ENCODE data around the gene HMCN2. TPM values are rescaled to one million over a fixed set of nuclear protein-coding genes. Genes with fewer than 3 reads are reported as not detected.

Gene HMCN2
- total and polyA plus RNA-seq, 2 donors (not counting 3 experiments of a cell fraction or from before 2014, with no cell fraction given) = 0.04 to 0.24 TPM

- H3K4me1 ChIP-seq (ENCODE audit: control insufficient read depth, extremely low read depth, insufficient read depth, low read length) = no peaks in the 10 kb centered on the region
- H3K27ac ChIP-seq (ENCODE audit: insufficient read depth, low read depth, low read length) = no peak overlapping the region
- peak overlapping the region; percentile 17 for H2AFZ ChIP-seq (ENCODE audit: low read depth, low read length)
- dilution Hi-C loops (cut with MboI; ENCODE audit: extremely low pct_ligation_motif_present, low sequenced_read_pairs) (no loop called here), intact Hi-C loops (cut with micrococcal nuclease) (loop anchor here (2.0 kb wide), 1 partner anchor 100 kb away; no protein-coding TSS in a partner anchor)
- peak; percentile 78 to 80 for TF ChIP-seq CTCF (IDR thresholded peaks at IDR 0.05; ENCODE audit: extremely low read depth in 1 of 2, insufficient read depth in 1 of 2, low read depth in 1 of 2, low read length in 2 of 2)
- TF ChIP-seq FOS (IDR thresholded peaks at IDR 0.05; ENCODE audit: borderline replicate concordance, insufficient read depth, low read length) = no peak
- POLR2A ChIA-PET = no interaction called here
- no TSS peak for BruUV-seq (replicated peaks)
- no peaks in the 10 kb centered on the region for H3K79me2 ChIP-seq (ENCODE audit: control insufficient read depth, insufficient read depth, low read length)
- no peaks in the 10 kb centered on the region for H4K20me1 ChIP-seq (replicated peaks; ENCODE audit: control insufficient read depth, extremely low read depth, insufficient read depth, low read length)
- no peaks in the 10 kb centered on the region for H3K9me3 ChIP-seq (replicated peaks; ENCODE audit: control insufficient read depth, insufficient read depth, low read length)
- no peaks in the 10 kb centered on the region for H3K36me3 ChIP-seq (ENCODE audit: control insufficient read depth in 2 of 2, extremely low read depth in 1 of 2, insufficient read depth in 2 of 2, low read length in 2 of 2)
- no peaks in the 10 kb centered on the region for H3K27me3 ChIP-seq (ENCODE audit: control insufficient read depth in 2 of 2, insufficient read depth in 2 of 2, low read length in 2 of 2)
- H3K4me3 ChIP-seq (replicated peaks in 1 of 3; ENCODE audit: insufficient read depth in 1 of 3, low read depth in 1 of 3, low read length in 3 of 3) = no peak overlapping the region
- H3K9ac ChIP-seq (replicated peaks; ENCODE audit: extremely low read depth, insufficient read depth, low read length) = no peak overlapping the region
- DNase-seq (ENCODE audit: low read depth, low spot score) = peak; percentile 35
- CTCF ChIA-PET = interaction anchor here (0.9 to 3.2 kb wide), 5 partner anchors 8 to 118 kb away, joined by 3 to 11 read pairs (median 7); partner anchors contain the start of gene HMCN2
- peak; percentile 87 for FAIRE-seq
- no peak overlapping the region for H3K4me2 ChIP-seq (ENCODE audit: insufficient read depth, low read length)
- H3K9me1 ChIP-seq (replicated peaks; ENCODE audit: control insufficient read depth, extremely low read depth, insufficient read depth, low read length) = no peaks in the 10 kb centered on the region
Observed at GRCh38 chr9:130243015-130243881, 22.3 kb upstream of the HMCN2 start.

- dilution Hi-C loops (cut with MboI; ENCODE audit: extremely low pct_ligation_motif_present, low sequenced_read_pairs) = no loop called here
- no peak for FAIRE-seq
- Histone ChIP-seq H3K9ac (replicated peaks; ENCODE audit: extremely low read depth, insufficient read depth, low read length) (no peak overlapping the region), H3K4me1 (ENCODE audit: control insufficient read depth, extremely low read depth, insufficient read depth, low read length) (no peaks in the 10 kb centered on the region), H3K4me2 (ENCODE audit: insufficient read depth, low read length) (no peak overlapping the region), H3K4me3 (replicated peaks in 1 of 3; ENCODE audit: insufficient read depth in 1 of 3, low read depth in 1 of 3, low read length in 3 of 3) (no peak overlapping the region), H3K9me1 (replicated peaks; ENCODE audit: control insufficient read depth, extremely low read depth, insufficient read depth, low read length) (no peaks in the 10 kb centered on the region), H3K9me3 (replicated peaks; ENCODE audit: control insufficient read depth, insufficient read depth, low read length) (no peaks in the 10 kb centered on the region), H3K27me3 (ENCODE audit: control insufficient read depth in 2 of 2, insufficient read depth in 2 of 2, low read length in 2 of 2) (no peaks in the 10 kb centered on the region), H2AFZ (ENCODE audit: low read depth, low read length) (no peak overlapping the region), H3K36me3 (ENCODE audit: control insufficient read depth in 2 of 2, extremely low read depth in 1 of 2, insufficient read depth in 2 of 2, low read length in 2 of 2) (no peaks in the 10 kb centered on the region), H3K27ac (ENCODE audit: insufficient read depth, low read depth, low read length) (no peak overlapping the region), H4K20me1 (replicated peaks; ENCODE audit: control insufficient read depth, extremely low read depth, insufficient read depth, low read length) (no peaks in the 10 kb centered on the region), H3K79me2 (ENCODE audit: control insufficient read depth, insufficient read depth, low read length) (no peaks in the 10 kb centered on the region)
- intact Hi-C loops (cut with micrococcal nuclease) = loop anchor here (2.0 kb wide), 1 partner anchor 99 kb away; no protein-coding TSS in a partner anchor
- ChIA-PET CTCF (interaction anchor here (0.9 to 3.2 kb wide), 4 partner anchors 8 to 21 kb away, joined by 4 to 11 read pairs (median 7); partner anchors contain the start of gene HMCN2), POLR2A (no interaction called here)
- no peak for TF ChIP-seq FOS (IDR thresholded peaks at IDR 0.05; ENCODE audit: borderline replicate concordance, insufficient read depth, low read length)
- TF ChIP-seq JUN (IDR thresholded peaks at IDR 0.05; ENCODE audit: borderline replicate concordance, insufficient read depth, insufficient read length, low read depth) = no peak
- TF ChIP-seq GATA2 (IDR thresholded peaks at IDR 0.05; ENCODE audit: insufficient read depth, insufficient read length, low read depth, low read length) = no peak
- no peak for TF ChIP-seq POLR2A (IDR thresholded peaks at IDR 0.05; ENCODE audit: low read depth, low read length)
- no peak for TF ChIP-seq MAX (IDR thresholded peaks at IDR 0.05; ENCODE audit: insufficient read depth, insufficient read length)
- no peak for TF ChIP-seq EZH2 (IDR thresholded peaks at IDR 0.05; ENCODE audit: borderline replicate concordance, low read depth, low read length, severe bottlenecking)
- no peak for TF ChIP-seq CTCF (IDR thresholded peaks at IDR 0.05; ENCODE audit: extremely low read depth in 1 of 2, insufficient read depth in 1 of 2, low read depth in 1 of 2, low read length in 2 of 2)
- no peak for TF ChIP-seq MYC (IDR thresholded peaks at IDR 0.05; ENCODE audit: low read depth, low read length)
- no peak for TF ChIP-seq POLR2AphosphoS5 (IDR thresholded peaks at IDR 0.05; ENCODE audit: insufficient read depth, low read depth, low read length)
- DNase-seq (ENCODE audit: low read depth, low spot score) = no peak
- BruUV-seq (replicated peaks) = no TSS peak
Observed at GRCh38 chr9:130243882-130244170, 21.7 kb upstream of the HMCN2 start.
